HEK293 (cell line): ENCODE measurements around the gene C1QBP.
A peak's percentile ranks its signal among the peaks of the same experiment; 100 is the strongest.

Experiments used
- BCL6B ChIP-seq: fragments of 450-650 bp; formaldehyde crosslinking; IDR thresholded peaks from 2 replicates; pipeline ENCODE4 v1.5.1; 2017; ENCODE audit warnings: missing biosample characterization, missing genetic modification characterization
- HIC1 ChIP-seq: fragments of 450-650 bp; formaldehyde crosslinking; IDR thresholded peaks from 2 replicates; pipeline ENCODE4 v1.5.1; 2016; ENCODE audit warnings: missing biosample characterization, missing genetic modification characterization
- HOXA7 ChIP-seq: sonication (generic); formaldehyde crosslinking; IDR thresholded peaks from 2 replicates; pipeline ENCODE4 v1.8.1; 2022; ENCODE audit warnings: missing genetic modification reagents, borderline replicate concordance
- KLF16 ChIP-seq: fragments of 450-650 bp; formaldehyde crosslinking; IDR thresholded peaks from 2 replicates; pipeline ENCODE4 v1.5.1; 2017; ENCODE audit warnings: missing biosample characterization, missing genetic modification characterization
- KLF17 ChIP-seq: fragments of 450-650 bp; formaldehyde crosslinking; IDR thresholded peaks from 2 replicates; pipeline ENCODE4 v1.5.1; 2016; ENCODE audit warnings: missing biosample characterization, missing genetic modification characterization
- OVOL3 ChIP-seq: fragments of 450-650 bp; formaldehyde crosslinking; IDR thresholded peaks from 2 replicates; pipeline ENCODE4 v1.5.1; 2016; ENCODE audit warnings: missing biosample characterization, missing genetic modification characterization
- PRDM1 ChIP-seq: fragments of 450-650 bp; formaldehyde crosslinking; IDR thresholded peaks from 2 replicates; pipeline ENCODE4; 2016; ENCODE audit warnings: missing biosample characterization, missing genetic modification characterization
- PRDM6 ChIP-seq: fragments of 450-650 bp; formaldehyde crosslinking; IDR thresholded peaks from 2 replicates; pipeline ENCODE4 v1.5.1; 2017; ENCODE audit warnings: missing biosample characterization, missing genetic modification characterization
- SCRT2 ChIP-seq: fragments of 450-650 bp; formaldehyde crosslinking; IDR thresholded peaks from 2 replicates; pipeline ENCODE4 v1.5.1; 2016; ENCODE audit warnings: missing biosample characterization, missing genetic modification characterization
- SETDB1 ChIP-seq: IDR thresholded peaks from one replicate; pipeline ENCODE4 v1.6.1; 2017; ENCODE audit warnings: mild to moderate bottlenecking, low read length, moderate library complexity, mixed read lengths; ENCODE audit not compliant: insufficient read length
- SP2 ChIP-seq: fragments of 450-650 bp; formaldehyde crosslinking; IDR thresholded peaks from 2 replicates; pipeline ENCODE4 v1.5.1; 2016; ENCODE audit warnings: missing biosample characterization, missing genetic modification characterization
- SP3 ChIP-seq: fragments of 450-650 bp; formaldehyde crosslinking; IDR thresholded peaks from 2 replicates; pipeline ENCODE4 v1.5.1; 2016; ENCODE audit warnings: missing biosample characterization, missing genetic modification characterization
- ZBTB17 ChIP-seq: fragments of 450-650 bp; formaldehyde crosslinking; IDR thresholded peaks from 2 replicates; pipeline ENCODE4 v1.5.1; 2016; ENCODE audit warnings: missing biosample characterization, missing genetic modification characterization
- ZFP41 ChIP-seq: fragments of 450-650 bp; formaldehyde crosslinking; IDR thresholded peaks from 2 replicates; pipeline ENCODE4 v1.5.1; 2016; ENCODE audit warnings: missing biosample characterization, missing genetic modification characterization, borderline replicate concordance
- ZNF248 ChIP-seq: fragments of 450-650 bp; formaldehyde crosslinking; IDR thresholded peaks from 2 replicates; pipeline ENCODE4 v1.5.1; 2017; ENCODE audit warnings: missing biosample characterization, missing genetic modification characterization
- ZNF26 ChIP-seq: fragments of 450-650 bp; formaldehyde crosslinking; IDR thresholded peaks from 2 replicates; pipeline ENCODE4 v1.5.1; 2016; ENCODE audit warnings: missing biosample characterization, missing genetic modification characterization
- ZNF280C ChIP-seq: fragments of 450-650 bp; formaldehyde crosslinking; IDR thresholded peaks from 2 replicates; pipeline ENCODE4 v1.5.1; 2016; ENCODE audit warnings: missing biosample characterization, missing genetic modification characterization
- ZNF280D ChIP-seq: fragments of 450-650 bp; formaldehyde crosslinking; IDR thresholded peaks from 2 replicates; pipeline ENCODE4 v1.5.1; 2016; ENCODE audit warnings: missing biosample characterization, missing genetic modification characterization
- ZNF311 ChIP-seq: fragments of 450-650 bp; formaldehyde crosslinking; IDR thresholded peaks from 2 replicates; pipeline ENCODE4 v1.5.1; 2017; ENCODE audit warnings: missing biosample characterization, missing genetic modification characterization, borderline replicate concordance
- ZNF341 ChIP-seq: fragments of 450-650 bp; formaldehyde crosslinking; IDR thresholded peaks from 2 replicates; pipeline ENCODE4; 2016; ENCODE audit warnings: low read depth, missing biosample characterization, missing genetic modification characterization
- ZNF366 ChIP-seq: fragments of 450-650 bp; formaldehyde crosslinking; conservative IDR thresholded peaks from 2 replicates; pipeline ENCODE4 v1.5.1; 2016; ENCODE audit warnings: missing biosample characterization, missing genetic modification characterization
- ZNF560 ChIP-seq: fragments of 450-650 bp; formaldehyde crosslinking; IDR thresholded peaks from 2 replicates; pipeline ENCODE4 v1.5.1; 2017; ENCODE audit warnings: missing biosample characterization, missing genetic modification characterization, borderline replicate concordance
- ZNF629 ChIP-seq: fragments of 450-650 bp; formaldehyde crosslinking; IDR thresholded peaks from 2 replicates; pipeline ENCODE4 v1.5.1; 2017; ENCODE audit warnings: missing biosample characterization, missing genetic modification characterization
- ZNF776 ChIP-seq: fragments of 450-650 bp; formaldehyde crosslinking; IDR thresholded peaks from 2 replicates; pipeline ENCODE4 v1.5.0; 2017; ENCODE audit warnings: missing biosample characterization, missing genetic modification characterization, borderline replicate concordance
- ZNF837 ChIP-seq: fragments of 450-650 bp; formaldehyde crosslinking; IDR thresholded peaks from 2 replicates; pipeline ENCODE4 v1.5.1; 2016; ENCODE audit warnings: missing biosample characterization, missing genetic modification characterization

Gene C1QBP

GRCh38 chr17:5438716-5439445 lies at the start of gene C1QBP (continued):
- TF ChIP-seq ZNF248 (no peak), BCL6B (tag by site-specific recombination) (no peak), ZNF311 (tag by site-specific recombination) (no peak), ZNF26 (tag by site-specific recombination) (no peak), ZNF629 (tag by site-specific recombination) (peak; percentile 62), SP3 (tag by site-specific recombination) (peak; percentile 65), ZBTB17 (tag by site-specific recombination) (peak; percentile 85), SETDB1 (no peak), SCRT2 (peak; percentile 52; the same call in 1 of the 2 replicates), ZNF560 (tag by site-specific recombination) (no peak), SP2 (tag by site-specific recombination) (peak; percentile 73), PRDM1 (tag by site-specific recombination) (0 out of 2 replicates have a peak, but pooled peaks have one; percentile 40), ZNF280D (tag by site-specific recombination) (no peak), ZNF341 (tag by site-specific recombination) (peak; percentile 32; the same call in 1 of the 2 replicates), OVOL3 (tag by site-specific recombination) (no peak), ZNF837 (no peak), ZNF776 (no peak), HOXA7 (CRISPR knock-in tag) (0 out of 2 replicates have a peak, but pooled peaks have one; percentile 68), ZNF366 (tag by site-specific recombination) (no peak), KLF17 (tag by site-specific recombination) (peak; percentile 65), PRDM6 (tag by site-specific recombination) (no peak), KLF16 (tag by site-specific recombination) (no peak), ZNF280C (no peak), ZFP41 (tag by site-specific recombination) (no peak), HIC1 (tag by site-specific recombination) (no peak)
